ENCODE measurements around the gene FAM83C. TPM values are rescaled to one million over a fixed set of nuclear protein-coding genes. Genes with fewer than 3 reads are reported as not detected.

The FAM83C gene
- total and polyA plus RNA-seq, 10 of the 15 experiments (the other 5 are each of a cell fraction or from before 2014, with no cell fraction given): not detected

GRCh38 chr20:35339636-35340035, 47.4 kb upstream of the FAM83C start:
- in situ Hi-C loops (cut with MboI) (no loop called here), intact Hi-C loops (cut with micrococcal nuclease; ENCODE audit: unreplicated experiment) (no loop called here)
- Histone ChIP-seq H3K79me2 (ENCODE audit: control insufficient read depth, insufficient read depth, low read length) (no peaks in the 10 kb centered on the region), H3K27ac (ENCODE audit: control insufficient read depth, insufficient read depth) (no peak overlapping the region), H3K4me1 (ENCODE audit: control insufficient read depth, insufficient read depth, low read length) (no peaks in the 10 kb centered on the region), H2AFZ (ENCODE audit: control insufficient read depth, low read depth, low read length) (no peak overlapping the region), H3K9ac (ENCODE audit: control insufficient read depth, insufficient read depth, low read length) (no peak overlapping the region), H3K9me3 (replicated peaks; ENCODE audit: control insufficient read depth, insufficient read depth, low read length) (no peaks in the 10 kb centered on the region), H3K4me2 (ENCODE audit: control insufficient read depth, insufficient read depth) (no peak overlapping the region), H3K36me3 (ENCODE audit: control insufficient read depth in 2 of 2, insufficient read depth in 2 of 2, low read length in 1 of 2) (peaks cover 0 to 16% of the 10 kb centered on the region in 2 experiments), H3K4me3 (no peak overlapping the region), H3K27me3 (replicated peaks in 1 of 2; ENCODE audit: control insufficient read depth in 2 of 2, insufficient read depth in 2 of 2, low read length in 1 of 2) (no peaks in the 10 kb centered on the region), H4K20me1 (ENCODE audit: control insufficient read depth, insufficient read depth) (no peaks in the 10 kb centered on the region)
- BruUV-seq (replicated peaks): no TSS peak
- RAD21 ChIA-PET (ENCODE audit: unreplicated experiment): no interaction called here
- POLR2A ChIA-PET: no interaction called here
- no peak for TF ChIP-seq EP300 (IDR thresholded peaks at IDR 0.05; ENCODE audit: borderline replicate concordance in 1 of 2, control insufficient read depth in 1 of 2, low read depth in 2 of 2, low read length in 2 of 2)
- no peak for TF ChIP-seq CEBPB (IDR thresholded peaks at IDR 0.05; ENCODE audit: borderline replicate concordance in 1 of 2, low read depth in 2 of 2, low read length in 2 of 2)
- no peak for TF ChIP-seq YBX1 (IDR thresholded peaks at IDR 0.05)
- 96% methylated on average over 1 of the region's 1 CpG for WGBS (ENCODE audit: insufficient coverage, insufficient replicate concordance, low lambda C conversion rate, missing lambda C conversion rate)
- SMC1A ChIA-PET (ENCODE audit: uncharacterized antibody, unreplicated experiment): no interaction called here
- FAIRE-seq: no peak
- CTCF ChIA-PET: no interaction called here
- no peak for ATAC-seq
- DNase-seq (ENCODE audit: low read depth, low spot score): no peak

DNA sequence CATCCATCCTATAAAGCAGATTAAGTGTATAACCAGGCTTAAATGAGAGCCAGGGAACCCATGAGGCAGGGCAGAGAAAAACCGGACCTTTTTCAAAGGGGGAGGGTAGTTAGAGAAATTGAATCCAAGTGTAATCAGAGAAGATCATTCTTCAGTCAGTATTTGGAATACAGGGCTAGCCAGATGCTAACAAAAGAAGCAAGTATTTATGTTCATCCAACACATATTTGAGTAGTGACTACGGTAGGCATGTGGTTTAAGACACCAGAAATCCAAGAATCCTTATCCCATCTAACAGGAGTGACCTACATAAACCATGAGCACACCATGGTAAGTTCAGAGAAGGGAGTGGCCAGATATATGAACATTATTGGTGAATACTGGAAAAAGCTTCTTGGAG, 46.8 kb upstream of the FAM83C start:
- in situ Hi-C loops (cut with MboI) (no loop called here), intact Hi-C loops (cut with micrococcal nuclease; ENCODE audit: unreplicated experiment) (no loop called here)
- no peak for TF ChIP-seq MXI1 (IDR thresholded peaks at IDR 0.05; ENCODE audit: low read depth, low read length)
- TF ChIP-seq ASH2L (IDR thresholded peaks at IDR 0.05; ENCODE audit: borderline replicate concordance, low read depth): no peak
- TF ChIP-seq IKZF1 (conservative IDR thresholded peaks at IDR 0.05): no peak
- TF ChIP-seq TCF7 (IDR thresholded peaks at IDR 0.05; ENCODE audit: borderline replicate concordance): no peak
- TF ChIP-seq TCF3 (IDR thresholded peaks at IDR 0.05; ENCODE audit: borderline replicate concordance, insufficient read depth, low read depth, low read length): no peak
- no peak for TF ChIP-seq SMC3 (IDR thresholded peaks at IDR 0.05; ENCODE audit: borderline replicate concordance, low read length)
- no peak for TF ChIP-seq NR2F1 (conservative IDR thresholded peaks at IDR 0.05)
- no peak for TF ChIP-seq ZSCAN29 (IDR thresholded peaks at IDR 0.05)
- no peak for TF ChIP-seq CUX1 (IDR thresholded peaks at IDR 0.05; ENCODE audit: insufficient replicate concordance, low read depth, low read length)
- SMC1A ChIA-PET (ENCODE audit: uncharacterized antibody, unreplicated experiment): no interaction called here
- H3K27me3 ChIP-seq (replicated peaks in 1 of 2; ENCODE audit: control insufficient read depth in 2 of 2, insufficient read depth in 2 of 2, low read length in 1 of 2): no peaks in the 10 kb centered on the region
- ATAC-seq: no peak
- no peak overlapping the region for H3K9ac ChIP-seq (ENCODE audit: control insufficient read depth, insufficient read depth, low read length)
- WGBS (ENCODE audit: insufficient coverage, insufficient replicate concordance, low lambda C conversion rate, missing lambda C conversion rate): 96% methylated on average over 2 of the region's 2 CpGs
- no peak overlapping the region for H2AFZ ChIP-seq (ENCODE audit: control insufficient read depth, low read depth, low read length)
- H3K36me3 ChIP-seq (ENCODE audit: control insufficient read depth in 2 of 2, insufficient read depth in 2 of 2, low read length in 1 of 2): peaks cover 0 to 10% of the 10 kb centered on the region in 2 experiments; a peak in 3 of 4 replicates
- H3K79me2 ChIP-seq (ENCODE audit: control insufficient read depth, insufficient read depth, low read length): no peaks in the 10 kb centered on the region
- no peaks in the 10 kb centered on the region for H3K9me3 ChIP-seq (replicated peaks; ENCODE audit: control insufficient read depth, insufficient read depth, low read length)
- POLR2A ChIA-PET: no interaction called here
- no peak overlapping the region for H3K4me2 ChIP-seq (ENCODE audit: control insufficient read depth, insufficient read depth)
- no peaks in the 10 kb centered on the region for H3K4me1 ChIP-seq (ENCODE audit: control insufficient read depth, insufficient read depth, low read length)
- no peak overlapping the region for H3K4me3 ChIP-seq
- RAD21 ChIA-PET (ENCODE audit: unreplicated experiment): no interaction called here
- DNase-seq (ENCODE audit: low read depth, low spot score): no peak
- H4K20me1 ChIP-seq (ENCODE audit: control insufficient read depth, insufficient read depth): no peaks in the 10 kb centered on the region
- FAIRE-seq: peak; percentile 35
- no peak overlapping the region for H3K27ac ChIP-seq (ENCODE audit: control insufficient read depth, insufficient read depth)
- CTCF ChIA-PET: no interaction called here
- BruUV-seq (replicated peaks): no TSS peak
